Esophagus squamous epithelium (tissue), 5 donors: ENCODE data around the gene PDHX. TPM values are rescaled to one million over a fixed set of nuclear protein-coding genes. Genes with fewer than 3 reads are reported as not detected.

Experiments
- DNase-seq: peaks from one replicate; lab custom pipeline; 2025; lab: John Stamatoyannopoulos, UW
- H3K27ac ChIP-seq, 4 donors: fragments of 200-600 bp; sonication (generic); one replicate each; pipeline ENCODE4 v1.5.1; 2016 to 2019; ENCODE audit warnings: mild to moderate bottlenecking in 1 of 4
- H3K27me3 ChIP-seq, 4 donors: fragments of 200-600 bp; sonication (generic); 1 replicate in 3 of 4; 2 replicates in 1 of 4; pipeline versions ENCODE4 v1.5.1 to v1.6.0; 2017 to 2021; ENCODE audit warnings: antibody characterized with exemption in 1 of 4
- H3K36me3 ChIP-seq, 3 donors: fragments of 200-600 bp; sonication (generic); one replicate each; pipeline ENCODE4 v1.5.1; 2016 to 2019
- H3K4me1 ChIP-seq, 3 donors: fragments of 200-600 bp; sonication (generic); one replicate each; pipeline ENCODE4 v1.5.1; 2017 to 2019
- H3K4me3 ChIP-seq, 4 donors: fragments of 200-600 bp; sonication (generic); 1 replicate in 3 of 4; 2 replicates in 1 of 4; pipeline ENCODE4 v1.5.1; 2016 to 2019; ENCODE audit warnings: mild to moderate bottlenecking in 2 of 4, moderate library complexity in 1 of 4
- H3K9me3 ChIP-seq, 3 donors: fragments of 200-600 bp; sonication (generic); one replicate each; pipeline ENCODE4 v1.5.1; 2016 to 2019
- CTCF ChIP-seq, 6 experiments: fragments of 450-650 bp in 4 of 6; fragments of 200-600 bp in 2 of 6; sonication (generic) in 2 of 6; IDR thresholded peaks; one replicate each; pipeline ENCODE4 v1.5.1; 2016 to 2019; ENCODE audit warnings: antibody characterized with exemption in 6 of 6, mild to moderate bottlenecking in 4 of 6, moderate library complexity in 4 of 6
- POLR2A ChIP-seq, 4 donors: fragments of 450-650 bp; IDR thresholded peaks; one replicate each; pipeline ENCODE4 v1.6.1; 2017; ENCODE audit warnings: antibody characterized with exemption in 4 of 4, mild to moderate bottlenecking in 4 of 4, moderate library complexity in 3 of 4
- WGBS, 2 donors: methylation state at CpG; one replicate each; pipeline ENCODE4 v1.1.5; 2018; 5-methylcytosine and 5-hydroxymethylcytosine counted together
- intact Hi-C: fragments of 100-400 bp; cut with DNase I; formaldehyde crosslinking; loops from one replicate; pipeline ENCODE4 v1.15.0; 2022
- total RNA-seq, 4 donors: library from RNA; depleted of rRNA; stranded (reverse); fragments of >200 nt; gene quantifications; one replicate each; pipeline ENCODE4 v1.1.0, GENCODE V29; 2016
- donor health status: DM: yes; HTN: yes; CAD: no.

Gene PDHX
- total RNA-seq, 4 donors from 2014 or later, result 14.1 to 29.9 (median 25.7) TPM

GRCh38 chr11:34877375-34877975 lies 38.9 kb upstream of the PDHX start:
- Histone ChIP-seq H3K27ac (no peak overlapping the region), H3K27me3 (no peaks in the 10 kb centered on the region), H3K9me3 (no peaks in the 10 kb centered on the region), H3K4me1 (peaks cover 4 to 37% (median 6%) of the 10 kb centered on the region in 3 donors), H3K4me3 (no peak overlapping the region), H3K36me3 (peaks cover 0 to 15% (median 0%) of the 10 kb centered on the region in 3 donors)
- no peak for DNase-seq
- intact Hi-C loops, result no loop called here
- TF ChIP-seq POLR2A (IDR thresholded peaks at IDR 0.05), result no peak
- no peak for TF ChIP-seq CTCF (IDR thresholded peaks at IDR 0.05)
- 100% methylated on average over 1 to 3 of the region's 3 CpGs for WGBS, 2 donors

DNA sequence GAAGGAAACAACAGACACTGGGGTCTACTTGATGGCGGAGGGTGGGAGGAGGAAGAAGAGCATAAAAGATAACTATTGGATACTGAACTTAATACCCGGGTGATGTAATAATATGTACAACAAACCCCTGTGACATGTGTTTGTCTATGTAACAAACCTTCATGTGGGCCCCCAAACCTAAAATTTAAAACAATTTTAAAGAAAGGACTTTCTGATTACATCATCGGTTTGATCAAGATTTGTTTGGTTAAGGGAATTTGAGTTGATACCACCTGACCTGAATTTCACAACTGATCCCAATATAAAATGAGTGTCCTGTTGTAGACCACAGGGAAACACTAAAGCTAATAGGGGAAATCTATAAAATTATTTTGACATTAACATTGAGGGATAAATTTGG lies 34.5 kb upstream of the PDHX start:
- H3K27ac ChIP-seq, result no peak overlapping the region
- peaks cover 0 to 25% (median 0%) of the 10 kb centered on the region in 3 donors for H3K36me3 ChIP-seq
- peaks cover 0 to 19% (median 6%) of the 10 kb centered on the region in 3 donors for H3K4me1 ChIP-seq
- no peaks in the 10 kb centered on the region for H3K9me3 ChIP-seq
- H3K4me3 ChIP-seq, result no peak overlapping the region
- 94% methylated on average over 3 of the region's 3 CpGs for WGBS, 2 donors
- no peaks in the 10 kb centered on the region for H3K27me3 ChIP-seq
- intact Hi-C loops, result no loop called here
- no peak for DNase-seq
- no peak for TF ChIP-seq CTCF (IDR thresholded peaks at IDR 0.05)
- no peak for TF ChIP-seq POLR2A (IDR thresholded peaks at IDR 0.05)

DNA sequence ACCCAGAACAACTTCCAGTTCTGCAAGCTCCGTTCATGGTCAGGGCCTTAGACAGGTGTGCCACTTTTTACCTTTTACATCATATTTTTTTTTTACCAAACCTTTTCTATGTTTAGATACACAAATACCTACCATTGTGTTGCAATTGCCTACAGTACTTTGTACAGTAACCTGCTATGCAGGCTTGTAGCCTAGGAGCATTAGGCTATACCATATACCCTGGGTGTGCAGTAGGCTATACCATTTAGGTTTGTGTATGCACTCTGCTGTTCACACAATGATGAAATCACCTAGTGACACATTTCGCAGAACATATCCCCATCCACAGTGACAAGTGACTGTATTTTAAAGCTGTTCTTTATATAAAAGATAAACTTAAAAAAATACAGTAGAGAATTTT lies 29.8 kb upstream of the PDHX start:
- Histone ChIP-seq H3K27ac (peak overlapping the region in 3 of 4 donors; percentile 37 to 77 (median 70)), H3K4me1 (peaks cover 6 to 44% (median 6%) of the 10 kb centered on the region in 3 donors), H3K27me3 (no peaks in the 10 kb centered on the region), H3K4me3 (no peak overlapping the region), H3K36me3 (peaks cover 0 to 25% (median 0%) of the 10 kb centered on the region in 3 donors), H3K9me3 (no peaks in the 10 kb centered on the region)
- no peak for DNase-seq
- WGBS, 2 donors, result 51 to 74% methylated on average over 2 of the region's 2 CpGs
- intact Hi-C loops, result no loop called here
- no peak for TF ChIP-seq POLR2A (IDR thresholded peaks at IDR 0.05)
- no peak for TF ChIP-seq CTCF (IDR thresholded peaks at IDR 0.05)

GRCh38 chr11:34887260-34887659 lies 29.2 kb upstream of the PDHX start:
- peaks cover 0 to 18% (median 0%) of the 10 kb centered on the region in 3 donors for H3K36me3 ChIP-seq
- H3K4me1 ChIP-seq, result peaks cover 6 to 44% (median 6%) of the 10 kb centered on the region in 3 donors
- H3K9me3 ChIP-seq, result no peaks in the 10 kb centered on the region
- no peaks in the 10 kb centered on the region for H3K27me3 ChIP-seq
- no peak overlapping the region for H3K4me3 ChIP-seq
- no peak for TF ChIP-seq CTCF (IDR thresholded peaks at IDR 0.05)
- TF ChIP-seq POLR2A (IDR thresholded peaks at IDR 0.05), result no peak
- H3K27ac ChIP-seq, result peak overlapping the region in 3 of 4 donors; percentile 37 to 70 (median 70)
- intact Hi-C loops, result no loop called here
- DNase-seq, result no peak
- 35 to 65% methylated on average over 1 of the region's 1 CpG for WGBS, 2 donors

DNA sequence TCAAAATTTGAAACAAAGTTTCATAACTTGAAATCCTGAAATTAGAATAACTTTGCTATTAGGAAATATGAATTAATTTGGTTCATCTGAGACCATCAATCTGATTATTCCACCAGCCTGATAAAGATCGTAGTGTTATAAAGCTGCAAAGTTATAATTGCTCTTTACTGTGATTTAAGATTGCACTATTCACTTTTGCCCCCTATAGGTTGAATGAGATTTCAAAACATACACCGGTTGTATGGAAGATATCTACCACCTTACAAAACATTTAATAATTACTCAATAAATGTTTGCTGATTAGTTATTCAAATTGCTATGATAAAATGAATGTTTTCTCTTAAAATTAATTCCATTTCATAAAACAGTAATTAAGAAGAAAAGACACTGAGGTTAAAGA lies 26.3 kb upstream of the PDHX start:
- intact Hi-C loops, result loop anchor here (5.0 kb wide), 1 partner anchor 303 kb away; no protein-coding TSS in a partner anchor

More for the DNA sequence above, 26.3 kb upstream of the PDHX start:
- no peak for DNase-seq
- 23 to 37% methylated on average over 2 of the region's 2 CpGs for WGBS, 2 donors
- Histone ChIP-seq H3K36me3 (peaks cover 0 to 7% (median 0%) of the 10 kb centered on the region in 3 donors), H3K4me3 (no peak overlapping the region), H3K27ac (peak overlapping the region in 2 of 4 donors; percentile 36 to 49), H3K27me3 (no peaks in the 10 kb centered on the region), H3K4me1 (peaks cover 6 to 44% (median 6%) of the 10 kb centered on the region in 3 donors), H3K9me3 (no peaks in the 10 kb centered on the region)
- TF ChIP-seq CTCF (IDR thresholded peaks at IDR 0.05) (peak in 5 of 6 experiments; percentile 29 to 71 (median 45)), POLR2A (IDR thresholded peaks at IDR 0.05) (no peak)
